Panc1 (cell line): ENCODE results near the gene NGB. TPM values are rescaled to one million over a fixed set of nuclear protein-coding genes. Genes with fewer than 3 reads are reported as not detected.

Source experiments
- ATAC-seq: fragments of 200-7000 bp; cut with Tn5 transposase; 2 replicates; pipeline ENCODE4 v1.9.1; 2020; ENCODE audit warnings: mild to moderate bottlenecking, moderate library complexity
- BruUV-seq: library from RNA; stranded (reverse); fragments of 400-500 nt; replicated peaks from 2 replicates; lab custom pipeline; 2021; lab: Mats Ljungman, UMichigan
- CTCF ChIA-PET: fragments of 300-600 bp; sonication (Branson Sonifier 250); formaldehyde crosslinking; loops from one replicate; lab custom pipeline; 2022; ENCODE audit warnings: antibody characterized with exemption; lab: Charles Lee
- POLR2A ChIA-PET: fragments of 300-600 bp; sonication (Branson Sonifier 250); formaldehyde crosslinking; loops from one replicate; lab custom pipeline; 2022; ENCODE audit warnings: antibody characterized with exemption; lab: Charles Lee
- DNase-seq: peaks from one replicate; pipeline ENCODE4 v3.0.0-alpha.2; 2010; ENCODE audit warnings: low read depth, low spot score
- H3K27ac ChIP-seq: 2 replicates; pipeline ENCODE4 v1.5.1; 2011; ENCODE audit warnings: mild to moderate bottlenecking, low read length, inconsistent platforms
- H3K27me3 ChIP-seq: fragments of 200-500 bp; sonication (Bioruptor generic); 2 replicates; pipeline ENCODE4 v1.6.0; 2014; ENCODE audit warnings: low read length, inconsistent platforms; ENCODE audit not compliant: control insufficient read depth, insufficient read depth
- H3K36me3 ChIP-seq: fragments of 200-500 bp; sonication (Bioruptor generic); 2 replicates; pipeline ENCODE4 v1.5.1; 2014; ENCODE audit warnings: inconsistent platforms, mild to moderate bottlenecking, low read length, moderate library complexity; ENCODE audit not compliant: control insufficient read depth, insufficient read depth
- H3K4me1 ChIP-seq: 2 replicates; pipeline ENCODE4 v1.5.1; 2011; ENCODE audit warnings: inconsistent platforms, mild to moderate bottlenecking, low read length, moderate library complexity; ENCODE audit not compliant: control insufficient read depth, insufficient read depth
- H3K4me3 ChIP-seq, 2 experiments: 2 replicates each; pipeline ENCODE4 v1.5.1; 2011 to 2012; ENCODE audit warnings: low read depth in 2 of 2, low read length in 2 of 2, mild to moderate bottlenecking in 2 of 2, inconsistent platforms in 1 of 2, moderate library complexity in 1 of 2
- H3K9me3 ChIP-seq: fragments of 200-500 bp; sonication (Bioruptor generic); 2 replicates; pipeline ENCODE4 v1.5.1; 2014; ENCODE audit warnings: low read depth, mild to moderate bottlenecking, inconsistent platforms, low read length, moderate library complexity; ENCODE audit not compliant: control insufficient read depth, insufficient read depth
- POLR2AphosphoS5 ChIP-seq: IDR thresholded peaks from 2 replicates; pipeline ENCODE4 v1.6.1; 2012; ENCODE audit warnings: mild to moderate bottlenecking, low read depth, low read length, moderate library complexity
- REST ChIP-seq, 2 experiments: IDR thresholded peaks; 2 replicates each; pipeline ENCODE4 v1.6.1; 2011 to 2012; ENCODE audit warnings: low read depth in 2 of 2, control low read depth in 1 of 2, low read length in 1 of 2, mild to moderate bottlenecking in 1 of 2, moderate library complexity in 1 of 2; ENCODE audit not compliant: insufficient read depth in 1 of 2
- SIN3A ChIP-seq: IDR thresholded peaks from 2 replicates; pipeline ENCODE4 v1.6.1; 2012; ENCODE audit warnings: low read depth, mild to moderate bottlenecking, low read length, moderate library complexity, borderline replicate concordance; ENCODE audit not compliant: insufficient read depth
- TCF7L2 ChIP-seq: IDR thresholded peaks from 2 replicates; pipeline ENCODE4 v1.6.1; 2011; ENCODE audit warnings: mild to moderate bottlenecking, low read depth, low read length, inconsistent platforms
- in situ Hi-C: cut with HindIII; loops from 2 replicates; pipeline ENCODE4 v1.10.0; 2016; ENCODE audit warnings: low sequenced_read_pairs, low pct_unique_long_range_greater_than_20kb
- intact Hi-C: fragments of 100-400 bp; cut with micrococcal nuclease; formaldehyde crosslinking; loops from one replicate; pipeline ENCODE4 v1.10.0; 2022; ENCODE audit not compliant: unreplicated experiment
- total RNA-seq: library from RNA; stranded (reverse); gene quantifications from one replicate; pipeline ENCODE4 v1.2.1, GENCODE V29; 2021; ENCODE audit not compliant: unreplicated experiment
- TF ChIP-seq, protein P1 (sequence below): fragments of 450-650 bp; IDR thresholded peaks from 2 replicates; pipeline ENCODE4 v1.5.1; 2017; ENCODE audit warnings: mild to moderate bottlenecking

NGB gene
- total RNA-seq, 1 experiment from 2014 or later: not detected

- TF ChIP-seq REST (IDR thresholded peaks at IDR 0.05; ENCODE audit: insufficient read depth in 1 of 2, low read depth in 2 of 2, low read length in 1 of 2) (no peak), TCF7L2 (no peak), POLR2AphosphoS5 (no peak)
- intact Hi-C loops: no loop called here
- no peaks in the 10 kb centered on the region for H3K4me1 ChIP-seq
- no peaks in the 10 kb centered on the region for H3K9me3 ChIP-seq
- ChIA-PET CTCF (no interaction called here), POLR2A (no interaction called here)
- no peaks in the 10 kb centered on the region for H3K36me3 ChIP-seq
- in situ Hi-C loops: no loop called here
- H3K27ac ChIP-seq: no peak overlapping the region
- no peak for ATAC-seq
- no peak overlapping the region for H3K4me3 ChIP-seq
- no peak for DNase-seq
- no TSS peak for BruUV-seq
- no peaks in the 10 kb centered on the region for H3K27me3 ChIP-seq
These were observed 5.4 kb upstream of the NGB start for GRCh38 chr14:77276295-77276935.

DNA sequence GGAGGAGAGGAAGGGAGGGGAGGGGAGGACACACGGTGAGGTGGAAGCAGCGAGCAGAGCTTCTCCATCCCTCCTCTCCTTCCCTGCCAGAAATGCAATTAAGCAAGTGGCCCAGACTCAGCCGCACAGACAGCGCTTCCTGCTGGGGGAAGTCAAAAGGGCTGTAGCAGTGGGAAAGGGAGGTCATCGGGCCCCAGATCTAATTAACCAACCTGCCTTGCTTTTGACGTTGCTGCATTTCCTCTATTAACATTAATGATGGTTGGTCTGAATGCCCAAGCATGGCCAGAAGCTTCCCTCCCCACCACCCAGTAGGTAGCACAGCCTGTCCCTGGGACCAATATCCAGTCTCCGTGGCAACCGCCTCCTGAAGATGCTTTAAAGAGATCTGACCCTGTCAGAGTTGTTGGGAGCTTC is 4.6 kb upstream of the NGB start:
- intact Hi-C loops (no loop called here), in situ Hi-C loops (no loop called here)
- no peaks in the 10 kb centered on the region for H3K36me3 ChIP-seq
- no peak overlapping the region for H3K27ac ChIP-seq
- H3K9me3 ChIP-seq: no peaks in the 10 kb centered on the region
- H3K27me3 ChIP-seq: no peaks in the 10 kb centered on the region
- TF ChIP-seq REST (IDR thresholded peaks at IDR 0.05; ENCODE audit: insufficient read depth in 1 of 2, low read depth in 2 of 2, low read length in 1 of 2): no peak
- TF ChIP-seq POLR2AphosphoS5: no peak
- TF ChIP-seq, protein P1, sequence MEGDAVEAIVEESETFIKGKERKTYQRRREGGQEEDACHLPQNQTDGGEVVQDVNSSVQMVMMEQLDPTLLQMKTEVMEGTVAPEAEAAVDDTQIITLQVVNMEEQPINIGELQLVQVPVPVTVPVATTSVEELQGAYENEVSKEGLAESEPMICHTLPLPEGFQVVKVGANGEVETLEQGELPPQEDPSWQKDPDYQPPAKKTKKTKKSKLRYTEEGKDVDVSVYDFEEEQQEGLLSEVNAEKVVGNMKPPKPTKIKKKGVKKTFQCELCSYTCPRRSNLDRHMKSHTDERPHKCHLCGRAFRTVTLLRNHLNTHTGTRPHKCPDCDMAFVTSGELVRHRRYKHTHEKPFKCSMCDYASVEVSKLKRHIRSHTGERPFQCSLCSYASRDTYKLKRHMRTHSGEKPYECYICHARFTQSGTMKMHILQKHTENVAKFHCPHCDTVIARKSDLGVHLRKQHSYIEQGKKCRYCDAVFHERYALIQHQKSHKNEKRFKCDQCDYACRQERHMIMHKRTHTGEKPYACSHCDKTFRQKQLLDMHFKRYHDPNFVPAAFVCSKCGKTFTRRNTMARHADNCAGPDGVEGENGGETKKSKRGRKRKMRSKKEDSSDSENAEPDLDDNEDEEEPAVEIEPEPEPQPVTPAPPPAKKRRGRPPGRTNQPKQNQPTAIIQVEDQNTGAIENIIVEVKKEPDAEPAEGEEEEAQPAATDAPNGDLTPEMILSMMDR: no peak
- no peak for TF ChIP-seq TCF7L2
- TF ChIP-seq SIN3A: no peak
- POLR2A ChIA-PET: no interaction called here
- H3K4me1 ChIP-seq: no peaks in the 10 kb centered on the region
- CTCF ChIA-PET: no interaction called here
- DNase-seq: no peak
- no TSS peak for BruUV-seq
- no peak overlapping the region for H3K4me3 ChIP-seq
- ATAC-seq: no peak
